Measurements from ENCODE around the gene OBSL1.

OBSL1 gene

GRCh38 chr2:219524817-219525216, 46.5 kb downstream of the OBSL1 start:
- Mint-ChIP-seq H3K4me1 (peaks cover 10% of the 10 kb centered on the region), H3K27ac (no peak overlapping the region), H3K4me3 (no peak overlapping the region), H3K9me3 (no peaks in the 10 kb centered on the region), H3K27me3 (peaks cover 77% of the 10 kb centered on the region), H3K36me3 (no peaks in the 10 kb centered on the region)
- no peak for ATAC-seq

GRCh38 chr2:219523031-219523671, 48.2 kb downstream of the OBSL1 start:
- H3K36me3 Mint-ChIP-seq: no peaks in the 10 kb centered on the region
- H3K27ac Mint-ChIP-seq: no peak overlapping the region
- H3K4me3 Mint-ChIP-seq: no peak overlapping the region
- H3K27me3 Mint-ChIP-seq: peaks cover 79% of the 10 kb centered on the region
- no peak for ATAC-seq
- H3K9me3 Mint-ChIP-seq: no peaks in the 10 kb centered on the region
- peaks cover 10% of the 10 kb centered on the region for H3K4me1 Mint-ChIP-seq

- Mint-ChIP-seq H3K27me3 (peaks cover 84% of the 10 kb centered on the region), H3K4me1 (peaks cover 10% of the 10 kb centered on the region), H3K36me3 (no peaks in the 10 kb centered on the region), H3K27ac (no peak overlapping the region), H3K4me3 (peak overlapping the region; percentile 1), H3K9me3 (no peaks in the 10 kb centered on the region)
- peak; percentile 14 for ATAC-seq
These were observed 49.0 kb downstream of the OBSL1 start for GRCh38 chr2:219522111-219523030.

GRCh38 chr2:219521066-219521880, 50.1 kb downstream of the OBSL1 start:
- Mint-ChIP-seq H3K27me3 (peaks cover 84% of the 10 kb centered on the region), H3K36me3 (no peaks in the 10 kb centered on the region), H3K4me1 (peaks cover 10% of the 10 kb centered on the region), H3K9me3 (no peaks in the 10 kb centered on the region), H3K4me3 (peak overlapping the region; percentile 27), H3K27ac (no peak overlapping the region)
- ATAC-seq: no peak

GRCh38 chr2:219520079-219520478, 51.3 kb downstream of the OBSL1 start:
- H3K9me3 Mint-ChIP-seq: no peaks in the 10 kb centered on the region
- no peaks in the 10 kb centered on the region for H3K36me3 Mint-ChIP-seq
- H3K4me1 Mint-ChIP-seq: peaks cover 10% of the 10 kb centered on the region
- no peak overlapping the region for H3K4me3 Mint-ChIP-seq
- no peak overlapping the region for H3K27ac Mint-ChIP-seq
- peaks cover 84% of the 10 kb centered on the region for H3K27me3 Mint-ChIP-seq
- no peak for ATAC-seq

- no peak for ATAC-seq
- H3K27ac Mint-ChIP-seq: no peak overlapping the region
- peaks cover 10% of the 10 kb centered on the region for H3K4me1 Mint-ChIP-seq
- peaks cover 88% of the 10 kb centered on the region for H3K27me3 Mint-ChIP-seq
- no peaks in the 10 kb centered on the region for H3K36me3 Mint-ChIP-seq
- no peak overlapping the region for H3K4me3 Mint-ChIP-seq
- H3K9me3 Mint-ChIP-seq: no peaks in the 10 kb centered on the region
These were observed 51.8 kb downstream of the OBSL1 start for GRCh38 chr2:219519526-219519916.

GRCh38 chr2:219517954-219518778, 53.2 kb downstream of the OBSL1 start:
- Mint-ChIP-seq H3K27ac (no peak overlapping the region), H3K9me3 (no peaks in the 10 kb centered on the region)

GRCh38 chr2:219516888-219517287, 54.5 kb downstream of the OBSL1 start:
- H3K36me3 Mint-ChIP-seq: no peaks in the 10 kb centered on the region
- no peak overlapping the region for H3K27ac Mint-ChIP-seq

More at GRCh38 chr2:219517954-219518778, 53.2 kb downstream of the OBSL1 start:
- no peak for ATAC-seq
- Mint-ChIP-seq H3K27me3 (peaks cover 92% of the 10 kb centered on the region), H3K36me3 (no peaks in the 10 kb centered on the region), H3K4me3 (no peak overlapping the region), H3K4me1 (peaks cover 23% of the 10 kb centered on the region)

GRCh38 chr2:219515874-219516629, 55.3 kb downstream of the OBSL1 start:
- no peaks in the 10 kb centered on the region for H3K36me3 Mint-ChIP-seq
- H3K27ac Mint-ChIP-seq: no peak overlapping the region
- peaks cover 25% of the 10 kb centered on the region for H3K4me1 Mint-ChIP-seq
- peaks cover 98% of the 10 kb centered on the region for H3K27me3 Mint-ChIP-seq
- no peak for ATAC-seq
- no peaks in the 10 kb centered on the region for H3K9me3 Mint-ChIP-seq
- H3K4me3 Mint-ChIP-seq: no peak overlapping the region

More at GRCh38 chr2:219516888-219517287, 54.5 kb downstream of the OBSL1 start:
- no peak overlapping the region for H3K4me3 Mint-ChIP-seq
- no peaks in the 10 kb centered on the region for H3K9me3 Mint-ChIP-seq
- ATAC-seq: no peak
- H3K4me1 Mint-ChIP-seq: peaks cover 26% of the 10 kb centered on the region
- peaks cover 98% of the 10 kb centered on the region for H3K27me3 Mint-ChIP-seq

GRCh38 chr2:219514836-219515235, 56.5 kb downstream of the OBSL1 start:
- Mint-ChIP-seq H3K4me1 (peaks cover 36% of the 10 kb centered on the region), H3K27ac (no peak overlapping the region), H3K27me3 (peaks cover 99% of the 10 kb centered on the region), H3K36me3 (no peaks in the 10 kb centered on the region), H3K9me3 (no peaks in the 10 kb centered on the region), H3K4me3 (no peak overlapping the region)
- ATAC-seq: peak; percentile 28

GRCh38 chr2:219514196-219514761, 57.1 kb downstream of the OBSL1 start, which contains the start of gene ASIC4:
TSS of gene ASIC4 (plus strand) at chr2:219514482. CDS start at chr2:219514725, 243 bp downstream.
- H3K27me3 Mint-ChIP-seq: peaks cover 100% of the 10 kb centered on the region
- no peaks in the 10 kb centered on the region for H3K36me3 Mint-ChIP-seq
- H3K9me3 Mint-ChIP-seq: no peaks in the 10 kb centered on the region
- peaks cover 41% of the 10 kb centered on the region for H3K4me1 Mint-ChIP-seq
- no peak within 1 kb of the TSS for H3K4me3 Mint-ChIP-seq
- ATAC-seq: no peak
- no peak within 1 kb of the TSS for H3K27ac Mint-ChIP-seq

- Mint-ChIP-seq H3K27me3 (peaks cover 97% of the 10 kb centered on the region), H3K9me3 (no peaks in the 10 kb centered on the region), H3K4me1 (peaks cover 42% of the 10 kb centered on the region), H3K36me3 (no peaks in the 10 kb centered on the region), H3K4me3 (no peak overlapping the region), H3K27ac (no peak overlapping the region)
- no peak for ATAC-seq
These were observed 57.6 kb downstream of the OBSL1 start for GRCh38 chr2:219513787-219514186.

- H3K27ac Mint-ChIP-seq: no peak overlapping the region
- no peaks in the 10 kb centered on the region for H3K9me3 Mint-ChIP-seq
- H3K4me1 Mint-ChIP-seq: peaks cover 42% of the 10 kb centered on the region
- H3K4me3 Mint-ChIP-seq: no peak overlapping the region
- H3K27me3 Mint-ChIP-seq: peaks cover 94% of the 10 kb centered on the region
- no peak for ATAC-seq
- H3K36me3 Mint-ChIP-seq: peaks cover 6% of the 10 kb centered on the region
These were observed 58.7 kb downstream of the OBSL1 start for GRCh38 chr2:219512524-219513216.
